Measurements from ENCODE around the gene FSIP1. TPM values are rescaled to one million over a fixed set of nuclear protein-coding genes. Genes with fewer than 3 reads are reported as not detected.

The FSIP1 gene
- total RNA-seq, 1 donor from 2014 or later, result 2.5 TPM

GRCh38 chr15:39728845-39729244 lies 53.8 kb downstream of the FSIP1 start:
- no peaks in the 10 kb centered on the region for H3K4me1 ChIP-seq
- no peak overlapping the region for H3K4me3 Mint-ChIP-seq
- H3K27ac ChIP-seq, result no peak overlapping the region
- no peaks in the 10 kb centered on the region for H3K27me3 Mint-ChIP-seq (ENCODE audit: insufficient read depth, low read depth)
- H3F3A ChIP-seq (ENCODE audit: low read depth), result no peaks in the 10 kb centered on the region
- no peak overlapping the region for H3K9ac ChIP-seq
- no peaks in the 10 kb centered on the region for H3K9me3 ChIP-seq (ENCODE audit: low read depth)
- no peaks in the 10 kb centered on the region for H3K36me3 ChIP-seq
- H3K36me3 Mint-ChIP-seq, result peaks cover 2% of the 10 kb centered on the region
- H3K4me1 Mint-ChIP-seq, result no peaks in the 10 kb centered on the region
- no peaks in the 10 kb centered on the region for H4K20me1 ChIP-seq (ENCODE audit: low read depth)
- TF ChIP-seq EZH2phosphoT487 (IDR thresholded peaks at IDR 0.05) (no peak), CTCF (IDR thresholded peaks at IDR 0.05) (no peak), EZH2 (IDR thresholded peaks at IDR 0.05) (no peak)
- H3K79me2 ChIP-seq (ENCODE audit: low read depth), result no peaks in the 10 kb centered on the region
- no peak overlapping the region for H3K4me3 ChIP-seq
- no peaks in the 10 kb centered on the region for H3K27me3 ChIP-seq
- no peak overlapping the region for H2AFZ ChIP-seq (replicated peaks)
- no peak for DNase-seq (ENCODE audit: low spot score)
- no peak overlapping the region for H3K27ac Mint-ChIP-seq
- H3K9me3 Mint-ChIP-seq, result peaks cover 2% of the 10 kb centered on the region
- no peak overlapping the region for H3K4me2 ChIP-seq

GRCh38 chr15:39721893-39722292 lies 60.7 kb downstream of the FSIP1 start:
- peaks cover 11% of the 10 kb centered on the region for H3K36me3 Mint-ChIP-seq
- no peak for DNase-seq (ENCODE audit: low spot score)

GRCh38 chr15:39720621-39721611 lies 61.7 kb downstream of the FSIP1 start:
- TF ChIP-seq EZH2 (IDR thresholded peaks at IDR 0.05) (no peak), EZH2phosphoT487 (IDR thresholded peaks at IDR 0.05) (no peak), CTCF (IDR thresholded peaks at IDR 0.05) (no peak)
- H3K27me3 ChIP-seq, result no peaks in the 10 kb centered on the region
- H3K36me3 Mint-ChIP-seq, result peaks cover 16% of the 10 kb centered on the region
- H3K79me2 ChIP-seq (ENCODE audit: low read depth), result no peaks in the 10 kb centered on the region
- no peak overlapping the region for H2AFZ ChIP-seq (replicated peaks)
- no peak overlapping the region for H3K4me2 ChIP-seq
- no peaks in the 10 kb centered on the region for H3K36me3 ChIP-seq
- H3K4me3 ChIP-seq, result no peak overlapping the region
- DNase-seq (ENCODE audit: low spot score), result no peak
- H3K27ac Mint-ChIP-seq, result no peak overlapping the region
- H3K4me1 Mint-ChIP-seq, result peaks cover 2% of the 10 kb centered on the region
- no peak overlapping the region for H3K9ac ChIP-seq
- no peaks in the 10 kb centered on the region for H4K20me1 ChIP-seq (ENCODE audit: low read depth)
- H3K4me3 Mint-ChIP-seq, result no peak overlapping the region
- H3K4me1 ChIP-seq, result no peaks in the 10 kb centered on the region
- H3F3A ChIP-seq (ENCODE audit: low read depth), result no peaks in the 10 kb centered on the region
- H3K9me3 ChIP-seq (ENCODE audit: low read depth), result no peaks in the 10 kb centered on the region
- peaks cover 2% of the 10 kb centered on the region for H3K27me3 Mint-ChIP-seq (ENCODE audit: insufficient read depth, low read depth)
- H3K9me3 Mint-ChIP-seq, result peaks cover 6% of the 10 kb centered on the region
- no peak overlapping the region for H3K27ac ChIP-seq

More at GRCh38 chr15:39721893-39722292, 60.7 kb downstream of the FSIP1 start:
- Histone ChIP-seq H3K4me2 (no peak overlapping the region), H3K27me3 (no peaks in the 10 kb centered on the region), H2AFZ (replicated peaks) (no peak overlapping the region), H3K9ac (no peak overlapping the region), H3K79me2 (ENCODE audit: low read depth) (no peaks in the 10 kb centered on the region), H3F3A (ENCODE audit: low read depth) (no peaks in the 10 kb centered on the region), H3K4me1 (no peaks in the 10 kb centered on the region), H3K4me3 (no peak overlapping the region), H3K9me3 (ENCODE audit: low read depth) (no peaks in the 10 kb centered on the region), H4K20me1 (ENCODE audit: low read depth) (no peaks in the 10 kb centered on the region), H3K27ac (no peak overlapping the region), H3K36me3 (no peaks in the 10 kb centered on the region)
- no peak for TF ChIP-seq CTCF (IDR thresholded peaks at IDR 0.05)
- no peak for TF ChIP-seq EZH2phosphoT487 (IDR thresholded peaks at IDR 0.05)
- TF ChIP-seq EZH2 (IDR thresholded peaks at IDR 0.05), result no peak
- Mint-ChIP-seq H3K4me1 (peaks cover 2% of the 10 kb centered on the region), H3K27ac (no peak overlapping the region), H3K9me3 (peaks cover 2% of the 10 kb centered on the region), H3K4me3 (no peak overlapping the region), H3K27me3 (ENCODE audit: insufficient read depth, low read depth) (peaks cover 2% of the 10 kb centered on the region)

Data from neural progenitor cell (in vitro differentiated cells).